Adrenal gland (tissue), 19 donors: ENCODE data around the gene PAQR7. TPM values are rescaled to one million over a fixed set of nuclear protein-coding genes. Genes with fewer than 3 reads are reported as not detected.

ENCODE experiments used
- DNase-seq, 7 donors: peaks; one replicate each; pipeline ENCODE4 v3.0.0-alpha.2; 2019 to 2020
- H3K27ac ChIP-seq, 5 donors: fragments of 200-600 bp; sonication (generic) in 4 of 5; 1 replicate in 3 of 5; 2 replicates in 2 of 5; pipeline versions ENCODE4 v1.5.1 to v1.8.0; 2016 to 2020; ENCODE audit warnings: mild to moderate bottlenecking in 1 of 5
- H3K27me3 ChIP-seq: fragments of 200-600 bp; 2 replicates; pipeline ENCODE4 v1.8.0; 2021
- H3K36me3 ChIP-seq, 2 donors: fragments of 200-600 bp; replicated peaks in 1 of 2; 1 replicate in 1 of 2; 2 replicates in 1 of 2; pipeline versions ENCODE4 v1.5.1 to v1.8.0; 2018 to 2022
- H3K4me1 ChIP-seq, 2 donors: fragments of 200-600 bp; replicated peaks in 1 of 2; 1 replicate in 1 of 2; 2 replicates in 1 of 2; pipeline versions ENCODE4 v1.5.1 to v1.8.0; 2018 to 2021
- H3K4me3 ChIP-seq, 4 donors: fragments of 200-600 bp; sonication (generic) in 3 of 4; one replicate each; pipeline ENCODE4 v1.5.1; 2016 to 2018
- H3K9me3 ChIP-seq, 3 donors: fragments of 200-600 bp; sonication (generic) in 1 of 3; replicated peaks in 1 of 3; 1 replicate in 2 of 3; 2 replicates in 1 of 3; pipeline versions ENCODE4 v1.5.1 to v1.8.0; 2016 to 2021
- CTCF ChIP-seq, 6 experiments: fragments of 450-650 bp in 4 of 6; fragments of 200-600 bp in 2 of 6; sonication (generic) in 1 of 6; IDR thresholded peaks; 1 replicate in 5 of 6; 2 replicates in 1 of 6; pipeline versions ENCODE4 v1.5.1 to v1.8.0; 2016 to 2021; ENCODE audit warnings: antibody characterized with exemption in 6 of 6, mild to moderate bottlenecking in 2 of 6, moderate library complexity in 1 of 6
- POLR2A ChIP-seq, 2 donors: fragments of 450-650 bp; IDR thresholded peaks; one replicate each; pipeline ENCODE4 v1.6.1; 2017; ENCODE audit warnings: antibody characterized with exemption in 2 of 2, mild to moderate bottlenecking in 2 of 2, moderate library complexity in 1 of 2
- WGBS, 4 donors: extraction: QIAGEN DNeasy Blood & Tissue Kit in 2 of 4; methylation state at CpG; one replicate each; pipeline versions ENCODE4 v1.1.5 to v1.1.7; 2013 to 2017; 5-methylcytosine and 5-hydroxymethylcytosine counted together
- intact Hi-C, 2 donors: fragments of 100-400 bp; cut with DNase I; formaldehyde crosslinking; loops; one replicate each; pipeline versions ENCODE4 v1.14.1 to v1.15.0; 2022 to 2023
- long read RNA-seq, 10 donors: library from polyadenylated mRNA in 3 of 10; unstranded in 2 of 10; stranded (forward) in 1 of 10; transcript quantifications; one replicate each; pipeline ENCODE4 v2.0.0 and lab custom pipeline, GENCODE V29; 2021 to 2026
- polyA plus RNA-seq, 3 donors: library from polyadenylated mRNA; stranded (reverse); fragments of 200-250 nt in 2 of 3; fragments of 350-450 nt in 1 of 3; fragmentation: Illumina TruSeq in 1 of 3; extraction: RNeasy Lipid Tissue Mini Kit (QIAGEN cat#74804) in 1 of 3; gene quantifications; one replicate each; pipeline ENCODE4 v1.2.3, GENCODE V29; 2013 to 2014
- total RNA-seq, 9 donors: library from RNA; depleted of rRNA in 4 of 9; stranded (reverse); fragments of >200 nt in 4 of 9; fragments of 120-200 nt in 1 of 9; fragmentation: NEBNext Ultra II Directional in 1 of 9; extraction: Animal tissue kit (Norgen Biotek cat#: 25700) in 1 of 9; gene quantifications; one replicate each; pipeline versions ENCODE4 v1.1.0 to v1.2.4, GENCODE V29; 2013 to 2023
- donor health status: healthy with polysubstance abuse.
- donor health status: Bipolar disorder and iron deficiency.
- donor health status: DM: yes; HTN: yes; CAD: no.
- donor health status: DM: no; HTN: no; CAD: no.
- donor health status: DM: no; HTN: no; CAD: no.
- donor health status: DM: yes; HTN: yes; CAD: no.

PAQR7 gene
- total RNA-seq (10 to 100 TPM; 30.2 to 71.8 (median 35.6) TPM), polyA plus RNA-seq (10 to 100 TPM; 19.9 to 26.1 (median 20.6) TPM)
- long read RNA-seq, donor 1, partial matches to known transcripts: 0 of 16 reads
- long read RNA-seq, donor 1, other reads (novel, unspliced or antisense): 13 of 16 reads
- long read RNA-seq, donor 2, partial matches to known transcripts: 13 of 19 reads
- long read RNA-seq, donor 2, other reads (novel, unspliced or antisense): 5 of 19 reads
- long read RNA-seq, donor 3, partial matches to known transcripts: 0 of 9 reads
- long read RNA-seq, donor 3, other reads (novel, unspliced or antisense): 9 of 9 reads
- long read RNA-seq, donor 4, partial matches to known transcripts: 0 of 57 reads
- long read RNA-seq, donor 4, other reads (novel, unspliced or antisense): 57 of 57 reads
- long read RNA-seq, donor 5, partial matches to known transcripts: 0 of 12 reads
- long read RNA-seq, donor 5, other reads (novel, unspliced or antisense): 12 of 12 reads
- long read RNA-seq, donor 6, partial matches to known transcripts: 0 of 36 reads
- long read RNA-seq, donor 6, other reads (novel, unspliced or antisense): 36 of 36 reads
- long read RNA-seq, donor 7, partial matches to known transcripts: 11 of 14 reads
- long read RNA-seq, donor 7, other reads (novel, unspliced or antisense): 0 of 14 reads
- long read RNA-seq, donor 8, partial matches to known transcripts: 14 of 33 reads
- long read RNA-seq, donor 8, other reads (novel, unspliced or antisense): 17 of 33 reads
- long read RNA-seq, donor 9, transcript PAQR7-201 (2 exons, 3,297 nt): major isoform, 5 of 14 reads
- long read RNA-seq, donor 9, partial matches to known transcripts: 0 of 14 reads
- long read RNA-seq, donor 9, other reads (novel, unspliced or antisense): 9 of 14 reads
- long read RNA-seq, donor 10, partial matches to known transcripts: 73 of 73 reads
- long read RNA-seq, donor 10, other reads (novel, unspliced or antisense): 0 of 73 reads

GRCh38 chr1:25875154-25875855, at the start of gene PAQR7:
TSS of gene PAQR7 (minus strand) at chr1:25875708. CDS start at chr1:25863839, 11,869 bp downstream.
- TF ChIP-seq CTCF (IDR thresholded peaks at IDR 0.05) (no peak), POLR2A (IDR thresholded peaks at IDR 0.05) (peak in 1 of 2 donors; percentile 78)
- Histone ChIP-seq H3K9me3 (no peaks in the 10 kb centered on the region), H3K27ac (peak within 1 kb of the TSS; percentile 25 to 93 (median 80)), H3K4me3 (peak within 1 kb of the TSS in 3 of 4 donors; percentile 40 to 91 (median 65)), H3K27me3 (no peaks in the 10 kb centered on the region), H3K4me1 (peaks cover 61 to 66% of the 10 kb centered on the region in 2 donors), H3K36me3 (no peaks in the 10 kb centered on the region)
- peak; percentile 79 to 87 (median 86) for DNase-seq
- intact Hi-C loops: no loop called here
- WGBS, 4 donors: 1% methylated on average over 16 to 74 of the region's 75 CpGs

GRCh38 chr1:25924454-25924853, 48.9 kb upstream of the PAQR7 start:
- intact Hi-C loops: no loop called here
- no peak for TF ChIP-seq CTCF (IDR thresholded peaks at IDR 0.05)
- TF ChIP-seq POLR2A (IDR thresholded peaks at IDR 0.05): no peak
- Histone ChIP-seq H3K9me3 (no peaks in the 10 kb centered on the region), H3K27ac (no peak overlapping the region), H3K27me3 (peaks cover 2% of the 10 kb centered on the region), H3K4me3 (no peak overlapping the region), H3K4me1 (peaks cover 11 to 20% of the 10 kb centered on the region in 2 donors), H3K36me3 (no peaks in the 10 kb centered on the region)
- 59 to 74% (median 68%) methylated on average over 2 of the region's 2 CpGs for WGBS, 4 donors
- DNase-seq: no peak

GRCh38 chr1:25922971-25923552, 47.6 kb upstream of the PAQR7 start:
- H3K27me3 ChIP-seq: peaks cover 2% of the 10 kb centered on the region
- intact Hi-C loops: no loop called here
- 0 to 3% (median 1%) methylated on average over 24 to 32 of the region's 32 CpGs for WGBS, 4 donors
- H3K36me3 ChIP-seq: no peaks in the 10 kb centered on the region
- peak overlapping the region in 2 of 4 donors; percentile 38 to 69 for H3K4me3 ChIP-seq
- peak overlapping the region in 4 of 5 donors; percentile 62 to 89 (median 78) for H3K27ac ChIP-seq
- peak; percentile 23 to 65 (median 43) for DNase-seq
- no peaks in the 10 kb centered on the region for H3K9me3 ChIP-seq
- peaks cover 11 to 20% of the 10 kb centered on the region in 2 donors for H3K4me1 ChIP-seq
- TF ChIP-seq CTCF (IDR thresholded peaks at IDR 0.05) (no peak), POLR2A (IDR thresholded peaks at IDR 0.05) (peak in 1 of 2 donors; percentile 39)
